KG1 (cell line): ENCODE results near the gene SF3B3.
"Not testable (repeated sequence)": the region's sequence is repeated elsewhere in the genome, so short reads cannot be mapped to it uniquely, and the experiment has no call there.

Experiments
- DNase-seq: peaks from one replicate; lab custom pipeline; 2025; lab: John Stamatoyannopoulos, UW

Gene SF3B3

DNA sequence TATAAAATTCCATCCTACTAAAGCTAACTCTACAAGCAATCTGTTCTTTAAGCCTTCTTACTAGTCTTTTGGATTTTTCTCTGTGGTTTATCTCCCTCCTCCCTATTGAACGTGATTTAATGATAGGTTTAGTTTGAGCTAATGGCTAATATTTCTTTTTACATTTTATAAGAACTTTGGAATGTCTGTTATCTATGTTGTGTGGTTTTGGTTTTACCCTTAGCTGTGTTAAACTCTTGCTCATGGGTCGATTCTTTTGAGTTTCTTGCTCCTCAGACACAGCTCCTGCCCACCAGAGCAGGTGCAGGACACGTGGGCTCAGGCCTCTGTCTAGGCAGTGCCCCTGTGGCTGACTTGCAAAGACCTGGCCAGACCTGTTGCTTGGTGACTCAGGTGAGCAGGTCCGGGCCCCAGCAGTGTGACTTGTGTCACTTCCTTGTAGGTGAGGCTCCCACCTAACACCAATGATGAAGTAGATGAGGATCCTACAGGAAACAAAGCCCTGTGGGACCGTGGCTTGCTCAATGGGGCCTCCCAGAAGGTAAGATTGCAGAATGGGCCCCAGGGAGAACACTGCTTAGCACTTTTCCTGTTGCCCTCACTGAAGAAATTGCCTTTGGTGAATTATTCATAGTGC is 45.1 kb downstream of the SF3B3 start:
- DNase-seq: no peak

DNA sequence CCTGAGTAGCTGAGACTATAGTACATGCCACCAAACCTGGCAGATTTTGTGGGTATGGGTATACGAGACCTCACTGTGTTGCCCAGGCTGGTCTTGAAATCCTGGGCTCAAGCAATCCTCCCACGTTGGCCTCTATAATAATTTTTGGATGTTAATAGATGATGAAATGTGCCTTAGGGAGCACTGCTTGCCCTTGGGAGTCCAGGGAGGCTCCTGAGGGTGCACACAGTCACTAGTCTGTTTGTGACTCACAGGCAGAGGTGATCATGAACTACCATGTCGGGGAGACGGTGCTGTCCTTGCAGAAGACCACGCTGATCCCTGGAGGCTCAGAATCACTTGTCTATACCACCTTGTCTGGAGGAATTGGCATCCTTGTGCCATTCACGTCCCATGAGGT is 46.1 kb downstream of the SF3B3 start:
- DNase-seq: no peak

DNA sequence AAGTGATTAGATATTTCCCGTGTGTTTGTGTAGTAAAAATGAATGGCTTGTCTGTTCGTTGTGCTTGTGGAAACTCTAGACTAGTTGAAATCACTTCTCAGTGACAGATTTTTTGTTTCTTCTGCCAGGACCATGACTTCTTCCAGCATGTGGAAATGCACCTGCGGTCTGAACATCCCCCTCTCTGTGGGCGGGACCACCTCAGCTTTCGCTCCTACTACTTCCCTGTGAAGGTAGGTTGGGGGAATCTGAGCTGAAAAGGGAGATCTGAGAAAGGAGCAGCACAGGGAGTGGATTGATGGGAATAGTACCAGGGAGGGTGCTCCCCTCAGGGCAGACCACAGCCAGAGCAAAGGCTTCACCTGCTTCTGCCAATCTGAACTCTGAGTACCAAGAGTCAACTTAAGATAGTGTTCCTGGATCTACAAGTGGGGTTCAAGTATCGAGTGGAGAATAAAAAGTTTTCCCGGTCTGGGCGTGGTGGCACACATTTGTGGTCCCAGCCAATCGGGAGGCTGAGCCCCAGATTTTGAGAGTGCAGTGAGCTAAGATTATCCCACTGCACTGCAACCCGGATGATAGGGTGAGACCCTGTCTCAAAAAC is 47.5 kb downstream of the SF3B3 start:
- DNase-seq: no peak

GRCh38 chr16:70571623-70572022 is 48.0 kb downstream of the SF3B3 start:
- DNase-seq: no peak

DNA sequence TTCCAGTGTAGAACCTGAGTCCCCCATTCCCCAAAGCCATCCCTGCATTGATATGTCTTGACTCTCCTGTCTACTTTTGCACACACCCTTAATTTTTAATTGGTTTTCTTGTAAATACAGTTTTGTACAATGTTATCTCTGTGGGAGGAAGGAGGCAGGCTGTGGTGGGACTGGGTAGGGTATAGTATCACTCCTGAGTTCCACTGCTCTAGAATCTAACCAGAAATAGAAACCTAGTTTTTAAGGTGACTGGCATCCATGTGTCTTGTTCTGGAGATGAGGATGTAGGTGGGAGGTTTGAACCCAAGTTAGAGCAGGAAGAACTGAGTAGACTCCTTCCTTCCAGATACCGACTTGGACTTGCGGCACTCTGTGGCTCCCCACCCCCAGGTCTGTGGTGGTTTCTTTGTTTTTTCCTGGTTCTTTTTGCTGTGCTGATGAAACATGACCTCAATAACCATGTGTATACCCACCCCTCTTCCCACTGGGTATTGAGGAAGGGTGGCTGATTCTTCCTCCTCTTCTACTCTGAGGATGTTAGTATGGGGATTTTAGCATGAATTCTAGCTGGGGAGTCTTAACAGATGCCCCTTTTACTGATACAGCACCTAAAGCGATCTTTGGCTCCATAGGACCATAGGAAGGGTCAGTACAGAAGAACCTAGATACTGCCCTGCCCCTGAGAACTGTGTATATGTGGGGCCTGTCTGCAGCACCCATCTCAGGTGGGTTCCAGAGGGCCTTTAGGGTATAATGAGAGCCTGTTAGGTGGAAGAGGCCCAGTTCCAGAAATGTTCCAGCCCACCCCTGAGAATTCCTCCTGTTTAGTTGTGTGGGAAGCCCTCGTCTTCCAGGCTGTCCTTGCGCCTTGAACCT is 48.7 kb downstream of the SF3B3 start:
- DNase-seq: no peak

DNA sequence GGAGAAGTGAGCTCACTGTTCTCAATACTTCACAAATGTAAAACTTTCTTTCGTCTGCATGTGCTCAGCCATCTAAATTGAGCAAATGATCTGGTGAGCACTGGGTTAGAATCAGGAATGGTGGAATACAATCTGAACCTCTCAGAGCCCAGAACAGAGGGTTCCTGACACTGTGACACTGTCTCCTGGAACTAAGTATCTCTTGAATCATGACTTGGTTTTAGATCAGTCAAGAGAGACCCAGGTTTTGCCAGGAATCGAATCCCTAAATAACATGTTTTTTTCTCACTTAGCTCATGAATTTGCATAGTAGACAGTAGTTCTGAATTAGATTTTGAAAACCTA is 49.3 kb downstream of the SF3B3 start:
- no peak for DNase-seq

GRCh38 chr16:70573451-70574121 is 50.0 kb downstream of the SF3B3 start:
- DNase-seq: no peak

DNA sequence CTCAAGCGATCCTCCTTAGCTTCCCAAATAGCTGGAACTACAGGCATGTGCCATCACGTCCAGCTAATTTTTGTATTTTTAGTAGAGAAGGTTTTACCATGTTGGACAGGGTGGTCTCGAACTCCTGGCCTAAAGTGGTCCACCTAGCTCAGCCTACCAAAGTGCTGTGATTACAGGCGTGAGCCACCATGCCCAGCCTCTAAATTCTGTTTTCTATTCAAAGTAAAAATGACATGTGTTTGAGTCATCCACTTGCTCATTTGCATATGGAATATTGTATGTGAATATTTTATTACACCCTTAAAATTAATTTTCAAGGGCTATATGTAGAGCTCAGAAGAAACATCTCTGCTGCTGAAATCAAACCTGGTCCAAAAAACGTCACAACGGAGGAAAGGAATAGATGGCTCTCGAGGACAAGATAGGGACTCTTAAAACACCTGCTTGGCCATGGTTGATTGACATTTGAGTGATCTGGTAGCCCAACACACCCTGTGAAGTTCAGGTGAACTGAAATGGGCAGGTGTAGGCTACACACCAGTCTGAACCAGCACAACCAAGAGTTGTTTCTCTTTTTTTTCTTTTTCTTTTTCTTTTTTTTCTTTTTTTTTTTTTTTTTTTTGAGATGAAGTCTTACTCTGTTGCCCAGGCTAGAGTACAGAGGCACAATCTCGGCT is 51.1 kb downstream of the SF3B3 start:
- no peak for DNase-seq

DNA sequence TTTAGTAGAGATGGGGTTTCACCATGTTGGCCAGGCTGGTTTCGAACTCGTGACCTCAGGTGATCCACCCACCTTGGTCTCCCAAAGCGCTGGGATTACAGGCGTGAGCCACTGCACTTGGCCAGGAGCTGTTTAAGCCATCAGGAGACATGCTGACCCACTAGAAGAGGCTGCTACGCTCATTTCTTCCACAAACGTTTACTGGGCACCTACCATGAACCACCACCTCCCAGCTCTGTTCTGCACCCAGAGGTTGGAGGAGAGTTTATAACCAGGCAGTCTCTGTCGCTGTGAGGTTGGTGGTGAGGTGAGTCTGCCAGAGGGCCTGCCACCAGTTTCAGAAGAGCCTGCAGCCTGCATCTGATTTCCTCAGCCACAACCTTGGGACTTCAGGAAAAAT is 51.8 kb downstream of the SF3B3 start:
- no peak for DNase-seq

DNA sequence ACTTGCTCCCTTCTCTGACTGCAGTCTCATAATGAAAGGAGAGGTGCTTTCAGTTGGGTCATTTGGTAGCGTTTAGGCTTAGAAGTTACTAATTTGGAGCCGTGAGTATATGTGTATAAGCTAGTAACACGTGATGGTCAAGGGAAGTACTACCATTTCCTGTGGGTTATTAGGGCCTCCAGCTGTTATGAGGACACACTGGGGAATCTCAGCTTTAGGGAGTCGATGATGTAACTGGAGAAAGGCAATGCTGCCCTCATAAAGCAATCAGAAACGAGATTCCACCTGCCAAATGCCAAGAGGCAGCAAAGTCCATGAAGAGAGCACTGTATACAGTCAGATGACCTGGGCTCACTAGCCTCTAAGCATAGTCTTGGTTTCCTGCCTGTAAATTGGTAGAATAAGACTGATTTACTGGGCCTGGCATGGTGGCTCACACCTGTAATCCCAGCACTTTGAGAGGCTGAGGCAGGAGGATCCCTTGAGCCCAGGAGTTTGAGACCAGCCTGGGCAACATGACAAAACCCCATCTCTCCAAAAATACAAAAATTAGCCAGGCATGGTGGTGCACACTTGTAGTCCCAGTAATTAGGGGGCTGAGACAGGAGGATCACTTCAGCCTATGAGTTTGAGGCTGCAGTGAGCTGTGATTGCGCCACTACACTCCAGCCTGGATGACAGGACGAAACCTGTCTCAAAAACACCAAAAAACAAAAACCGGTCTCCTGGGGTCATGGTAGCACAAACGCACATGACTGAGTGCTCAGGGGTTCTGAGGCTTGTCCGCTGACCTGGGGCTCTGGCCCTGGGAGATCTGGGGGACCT is 53.0 kb downstream of the SF3B3 start:
- DNase-seq: peak; percentile 8

DNA sequence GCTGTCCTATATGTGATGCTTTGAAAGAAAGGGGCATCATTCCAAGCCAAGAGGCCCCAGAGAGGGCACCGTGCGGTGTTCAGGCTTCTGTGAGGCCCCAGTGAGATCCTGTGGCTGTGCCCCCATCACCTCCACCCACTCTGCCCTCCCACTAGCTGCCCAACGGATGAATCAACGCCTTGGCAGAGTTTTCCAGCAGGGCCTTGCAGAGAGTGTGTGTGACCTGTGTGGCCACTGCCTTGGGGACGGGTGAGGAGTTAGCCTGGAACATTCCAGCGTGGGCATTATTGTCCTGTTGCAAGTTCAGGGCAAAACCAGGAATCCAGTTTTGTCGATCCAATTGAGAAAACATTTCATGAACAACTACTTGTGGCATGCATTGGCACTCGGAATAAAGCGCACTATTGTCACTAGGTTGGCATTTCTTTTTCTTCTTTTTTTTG is 53.7 kb downstream of the SF3B3 start:
- DNase-seq: no peak

- no peak for DNase-seq
These were observed 54.4 kb downstream of the SF3B3 start for GRCh38 chr16:70578035-70578434.

DNA sequence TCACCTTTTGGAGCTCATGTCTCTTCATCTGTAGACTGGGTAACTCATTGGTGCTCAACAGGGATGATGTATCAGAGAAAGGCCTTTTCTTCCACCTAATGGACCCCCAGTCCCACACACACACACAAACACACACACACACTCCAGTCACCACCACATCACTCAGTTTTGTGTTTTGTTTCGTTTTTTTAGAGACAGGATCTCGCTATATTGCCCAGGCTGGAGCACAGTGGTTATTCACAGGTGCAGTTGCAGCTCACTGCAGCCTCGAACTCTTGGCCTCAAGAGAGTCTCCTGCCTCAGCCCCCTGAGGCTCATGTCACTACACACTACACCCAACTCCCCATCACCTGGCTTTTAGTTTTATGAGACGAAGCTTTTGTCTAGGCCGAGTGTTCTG is 55.6 kb downstream of the SF3B3 start:
- no peak for DNase-seq

- no peak for DNase-seq
These were observed 56.3 kb downstream of the SF3B3 start for GRCh38 chr16:70579648-70580630.

GRCh38 chr16:70582280-70582978 is 58.8 kb downstream of the SF3B3 start:
- DNase-seq: no peak

- no peak for DNase-seq
These were observed 63.1 kb downstream of the SF3B3 start for GRCh38 chr16:70586731-70587130.

GRCh38 chr16:70588565-70588964 is 64.9 kb downstream of the SF3B3 start:
- no peak for DNase-seq

DNA sequence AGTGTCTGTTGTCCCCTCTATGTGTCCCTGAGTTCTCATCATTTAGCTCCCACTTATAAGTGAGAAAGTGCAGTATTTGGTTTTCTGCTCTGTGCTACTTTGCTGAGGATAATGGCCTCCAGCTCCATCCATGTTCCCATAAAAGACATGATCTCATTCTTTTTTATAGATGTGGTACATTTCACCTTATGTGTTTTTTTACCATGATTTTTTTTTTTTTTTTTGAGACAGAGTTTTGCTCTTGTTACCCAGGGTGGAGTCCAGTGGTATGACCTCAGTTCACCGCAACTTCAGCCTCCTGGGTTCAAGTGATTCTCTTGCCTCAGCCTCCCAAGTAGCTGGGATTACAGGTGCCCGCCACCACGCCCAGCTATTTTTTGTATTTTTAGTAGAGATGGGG is 65.8 kb downstream of the SF3B3 start:
- DNase-seq: not testable (repeated sequence)

GRCh38 chr16:70589998-70590471 is 66.4 kb downstream of the SF3B3 start:
- no peak for DNase-seq
